GM19324 (cell line): ENCODE measurements around the gene PDHX.
"Not testable (repeated sequence)": the region's sequence is repeated elsewhere in the genome, so short reads cannot be mapped to it uniquely, and the experiment has no call there.

Experiments used
- ATAC-seq: cut with Tn5 transposase; IDR thresholded peaks from one replicate; pipeline ENCODE4 v1.9.1; 2021; ENCODE audit warnings: mild to moderate bottlenecking, moderate library complexity; ENCODE audit not compliant: unreplicated experiment, low FRiP score

Gene PDHX

GRCh38 chr11:34916015-34916842 is at the start of gene PDHX, which contains the start of gene APIP:
PDHX (plus strand) TSS chr11:34916618; CDS start chr11:34916656, 38 bp downstream.
APIP (minus strand) TSS chr11:34916379; CDS start chr11:34916284, 95 bp downstream.
- peak; percentile 95 for ATAC-seq

- ATAC-seq = no peak
These were observed 47.0 kb upstream of the PDHX start for GRCh38 chr11:34869425-34869824.

DNA sequence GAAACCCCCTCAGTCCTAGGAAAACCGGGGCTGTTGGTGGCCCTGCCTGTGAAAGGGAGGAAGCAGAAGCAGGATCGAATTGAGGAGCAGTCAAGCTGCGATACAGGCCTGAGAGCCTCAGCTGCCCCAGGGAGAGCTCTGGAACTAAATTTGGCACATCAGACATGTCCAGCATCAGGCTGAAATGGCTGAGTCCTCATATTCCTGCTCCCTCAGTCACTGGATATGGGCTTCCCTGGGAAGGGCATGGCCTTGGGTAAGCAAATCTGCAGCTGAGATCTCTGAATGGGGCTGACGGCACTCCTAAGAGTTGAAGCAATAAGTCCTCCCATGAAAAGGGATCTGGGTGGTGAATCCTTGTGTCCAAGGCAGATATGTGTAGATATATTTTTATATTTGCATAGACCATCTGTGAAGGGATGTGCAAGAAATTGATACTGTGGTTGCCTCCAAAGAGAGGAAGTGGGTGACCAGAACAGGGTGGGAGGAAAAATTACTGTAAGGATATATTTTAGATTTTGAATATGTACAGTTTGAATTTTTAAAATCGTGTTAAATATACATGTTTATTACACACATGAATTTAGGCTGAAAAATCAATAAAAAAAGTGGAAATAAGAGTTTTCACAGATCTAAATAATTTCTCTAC is 45.7 kb upstream of the PDHX start:
- no peak for ATAC-seq

- ATAC-seq = no peak
These were observed 42.2 kb upstream of the PDHX start for GRCh38 chr11:34874202-34874601.

DNA sequence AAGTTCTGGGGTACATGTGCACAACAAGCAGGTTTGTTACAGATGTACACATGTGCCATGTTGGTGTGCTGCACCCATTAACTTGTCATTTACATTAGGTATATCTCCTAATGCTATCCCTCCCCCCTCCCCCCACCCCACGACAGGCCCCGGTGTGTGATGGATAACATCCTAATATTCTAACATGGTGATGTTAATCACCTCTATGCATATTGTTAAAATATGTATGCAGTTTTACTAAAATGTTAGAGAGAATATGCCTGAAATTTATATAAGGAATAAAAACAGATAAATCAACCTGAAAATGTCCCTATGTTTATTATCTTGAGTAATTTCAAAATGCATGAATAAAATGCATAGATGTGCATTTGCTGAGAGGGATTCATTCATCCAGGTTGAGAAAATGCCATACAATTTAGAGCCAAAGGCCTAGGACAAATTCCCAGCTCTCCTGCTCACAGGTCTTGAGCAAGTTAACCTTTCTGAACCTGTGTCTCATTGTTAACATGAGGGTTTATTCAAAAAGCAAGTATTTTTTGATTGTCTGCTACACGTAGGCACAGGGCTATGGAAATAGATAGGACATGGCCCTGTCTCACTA is 38.9 kb upstream of the PDHX start:
- ATAC-seq = no peak

- no peak for ATAC-seq
These were observed 34.5 kb upstream of the PDHX start for GRCh38 chr11:34881900-34882299.

DNA sequence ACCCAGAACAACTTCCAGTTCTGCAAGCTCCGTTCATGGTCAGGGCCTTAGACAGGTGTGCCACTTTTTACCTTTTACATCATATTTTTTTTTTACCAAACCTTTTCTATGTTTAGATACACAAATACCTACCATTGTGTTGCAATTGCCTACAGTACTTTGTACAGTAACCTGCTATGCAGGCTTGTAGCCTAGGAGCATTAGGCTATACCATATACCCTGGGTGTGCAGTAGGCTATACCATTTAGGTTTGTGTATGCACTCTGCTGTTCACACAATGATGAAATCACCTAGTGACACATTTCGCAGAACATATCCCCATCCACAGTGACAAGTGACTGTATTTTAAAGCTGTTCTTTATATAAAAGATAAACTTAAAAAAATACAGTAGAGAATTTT is 29.8 kb upstream of the PDHX start:
- ATAC-seq = no peak

DNA sequence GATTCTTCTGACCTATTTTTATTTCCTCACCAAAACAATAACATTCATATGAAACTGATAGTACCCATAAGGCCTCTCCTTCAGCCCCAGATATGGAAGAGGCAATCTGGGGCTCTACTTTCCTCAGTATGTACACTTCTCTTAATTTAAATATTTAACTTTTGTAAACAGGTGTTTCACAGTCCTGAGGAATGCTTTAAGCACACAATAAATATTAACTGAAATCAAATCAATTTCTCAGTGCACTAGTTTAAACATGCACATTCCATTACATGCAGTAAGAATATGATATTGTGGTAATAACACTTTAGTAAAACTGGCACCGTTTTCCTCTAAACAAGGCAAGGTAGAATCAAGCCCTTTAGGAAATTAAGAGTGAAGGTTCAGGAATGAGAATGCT is 29.2 kb upstream of the PDHX start:
- no peak for ATAC-seq

- ATAC-seq = no peak
These were observed 26.3 kb upstream of the PDHX start for GRCh38 chr11:34890089-34890488.

DNA sequence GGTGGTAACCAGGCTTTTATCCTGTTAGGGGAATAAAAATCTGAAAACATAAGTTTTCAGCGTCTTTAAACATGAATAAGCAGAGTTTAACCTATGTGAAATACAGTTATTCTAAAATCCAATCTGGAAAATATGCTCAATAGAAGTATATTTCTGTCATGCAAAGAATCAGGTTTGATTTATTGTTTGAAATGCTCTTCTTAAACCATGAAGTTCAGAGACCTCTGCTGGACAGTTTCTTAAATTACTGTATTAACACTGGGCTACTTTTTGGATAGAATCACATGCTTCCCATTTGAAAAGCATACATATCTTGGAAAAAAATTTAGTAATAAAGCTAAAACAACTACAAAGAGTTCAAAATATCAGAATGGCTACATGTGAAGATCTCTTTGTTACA is 25.6 kb upstream of the PDHX start:
- no peak for ATAC-seq

DNA sequence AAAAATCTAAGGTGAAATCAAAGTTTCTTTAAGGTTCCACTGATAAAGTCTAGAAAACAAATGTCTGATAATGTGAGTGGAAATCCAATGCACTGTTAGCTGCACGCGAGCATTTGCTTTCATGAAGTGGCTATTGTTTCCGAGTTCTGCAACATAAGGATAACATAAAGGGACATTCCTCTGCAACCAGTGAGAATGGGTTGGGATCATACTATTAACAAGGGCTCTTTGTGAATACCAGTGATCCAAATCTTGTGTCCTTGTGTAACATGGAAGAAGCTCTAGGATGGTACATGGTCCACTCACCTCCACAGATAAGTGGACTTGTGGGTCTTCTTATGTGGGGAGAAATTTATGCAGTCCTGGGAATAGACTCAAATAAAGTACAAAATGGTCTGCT is 24.8 kb upstream of the PDHX start:
- ATAC-seq = no peak

DNA sequence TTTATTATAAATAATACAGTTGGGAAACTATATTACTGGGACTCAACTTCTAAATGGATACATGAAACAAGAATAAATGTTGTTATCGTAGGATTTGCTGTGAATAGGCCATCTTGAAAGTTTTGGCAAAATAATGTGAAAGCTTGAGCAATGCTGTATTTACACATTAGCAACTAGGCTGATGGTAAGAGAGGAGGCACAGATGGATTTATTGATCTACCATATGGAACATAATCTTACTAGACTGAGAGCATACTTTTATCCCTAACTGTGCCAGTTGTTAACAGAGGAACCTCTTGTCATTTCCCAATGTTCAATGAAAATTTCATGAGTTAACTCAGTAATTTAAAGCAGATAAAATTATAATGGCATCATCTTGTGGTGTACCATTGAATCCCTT is 23.0 kb upstream of the PDHX start:
- no peak for ATAC-seq

DNA sequence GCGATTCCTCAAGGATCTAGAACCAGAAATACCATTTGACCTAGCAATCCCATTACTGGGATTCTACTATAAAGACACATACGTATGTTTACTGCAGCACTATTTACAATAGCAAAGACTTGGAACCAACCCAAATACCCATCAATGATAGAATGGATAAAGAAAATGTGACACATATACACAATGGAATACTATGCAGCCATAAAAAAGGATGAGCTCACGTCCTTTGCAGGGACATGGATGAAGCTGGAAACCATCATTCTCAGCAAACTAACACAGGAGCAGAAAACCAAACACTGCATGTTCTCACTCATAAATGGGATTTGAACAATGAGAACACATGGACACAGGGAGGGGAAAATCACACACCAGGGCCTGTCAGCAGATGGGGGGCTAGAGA is 20.2 kb upstream of the PDHX start:
- ATAC-seq = not testable (repeated sequence)

DNA sequence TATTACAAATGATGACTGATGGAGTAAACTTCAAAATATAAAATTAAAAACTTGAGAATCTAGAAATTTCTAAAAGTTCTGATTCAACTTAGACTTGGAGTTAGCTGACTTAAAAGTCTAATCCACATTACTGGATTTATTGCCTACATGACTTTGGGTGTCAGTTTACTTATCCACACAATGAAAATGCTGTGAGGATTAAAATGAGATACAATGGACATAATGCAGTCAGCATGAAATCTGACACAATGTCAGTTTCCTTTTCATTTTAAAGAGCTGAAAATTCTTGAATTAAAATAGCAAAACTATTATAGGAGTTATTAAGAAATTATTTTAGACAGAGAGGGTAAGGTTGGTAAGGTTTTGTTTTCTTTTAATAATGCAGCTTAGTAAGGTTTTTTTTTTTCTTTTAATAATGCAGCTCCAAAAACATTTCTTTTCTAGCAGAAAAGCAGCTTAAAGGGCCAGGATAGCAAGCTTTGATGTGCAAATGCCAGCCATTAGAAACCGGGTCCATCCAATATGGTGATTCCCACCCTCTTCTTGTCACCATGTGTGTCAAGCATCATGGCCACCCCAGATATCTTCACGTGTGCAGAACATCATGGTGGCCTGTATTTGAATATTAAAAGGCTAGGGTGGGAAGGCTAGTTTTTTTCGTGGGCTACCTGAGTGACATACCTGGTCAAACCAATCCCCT is 19.1 kb upstream of the PDHX start:
- ATAC-seq = no peak

DNA sequence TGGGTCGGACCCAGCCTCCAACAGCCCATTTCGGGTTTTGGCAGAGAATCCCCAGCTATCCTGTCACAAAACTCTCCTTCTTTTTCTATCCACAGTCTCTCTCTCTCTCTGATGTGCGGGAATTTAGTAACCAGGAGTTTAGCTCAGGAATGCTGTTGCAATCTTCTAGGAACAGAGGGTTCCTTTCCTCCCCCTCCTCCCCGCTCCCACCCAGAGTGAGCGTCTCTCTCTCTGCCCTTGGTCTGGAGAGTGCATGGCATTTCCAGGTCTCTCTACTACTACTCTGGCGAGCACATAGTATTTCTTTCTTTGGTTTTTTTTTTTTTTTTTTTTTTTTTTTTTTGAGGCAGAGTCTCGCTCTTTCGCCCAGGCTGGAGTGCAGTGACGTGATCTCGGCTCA is 17.9 kb upstream of the PDHX start:
- ATAC-seq = no peak

DNA sequence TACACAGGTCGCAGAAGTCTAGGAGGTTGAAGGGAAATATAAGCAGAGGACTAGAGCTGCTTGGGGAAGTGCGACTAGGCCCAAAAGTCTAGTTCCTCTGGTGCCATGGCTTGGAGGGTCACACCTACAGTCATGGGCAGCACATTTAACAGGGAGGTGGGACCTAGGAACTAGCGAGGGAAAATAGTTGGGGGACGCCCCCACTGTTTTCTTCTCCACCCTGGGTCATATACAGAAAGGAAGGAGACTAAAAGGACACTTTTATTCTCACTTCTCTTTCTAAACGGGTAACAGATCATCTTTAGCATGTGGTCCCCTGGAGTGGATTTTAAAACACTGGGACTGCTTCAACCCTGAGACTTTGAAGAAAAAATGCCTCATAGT is 16.8 kb upstream of the PDHX start:
- no peak for ATAC-seq

GRCh38 chr11:34904421-34904955 is 11.9 kb upstream of the PDHX start:
- ATAC-seq = no peak

DNA sequence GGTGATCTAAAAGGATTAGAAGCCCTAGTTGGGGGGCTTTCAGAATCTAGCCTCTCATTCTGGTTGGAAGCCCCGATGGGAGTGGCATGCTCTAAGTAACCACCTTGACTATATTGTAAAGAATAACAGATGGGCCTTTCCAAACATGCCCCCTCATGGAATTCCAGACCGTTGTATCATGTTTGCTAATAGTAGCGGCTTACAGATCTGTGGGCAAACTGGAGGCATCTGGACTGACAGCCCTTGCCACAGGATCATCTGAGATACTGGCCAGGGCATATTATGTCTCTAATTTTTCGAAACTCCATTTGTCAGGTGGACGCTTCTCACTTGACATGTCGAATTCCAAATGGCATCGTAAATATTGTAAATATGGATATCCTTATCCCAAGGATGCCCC is 10.8 kb upstream of the PDHX start:
- no peak for ATAC-seq

- no peak for ATAC-seq
These were observed 8.4 kb upstream of the PDHX start for GRCh38 chr11:34907934-34908593.

GRCh38 chr11:34909415-34909814 is 7.0 kb upstream of the PDHX start:
- no peak for ATAC-seq
